NT2/D1 (cell line): ENCODE results near the gene RNASEH2A.

Experiments
- YY1 ChIP-seq: IDR thresholded peaks from 2 replicates; pipeline ENCODE4 v1.6.1; 2011; ENCODE audit not compliant: insufficient read length, insufficient read depth
- ZNF274 ChIP-seq: IDR thresholded peaks from 2 replicates; pipeline ENCODE4 v1.6.1; 2011; ENCODE audit warnings: mild to moderate bottlenecking, low read depth, low read length

GRCh38 chr19:12794971-12795381 is 11.4 kb upstream of the RNASEH2A start:
- TF ChIP-seq ZNF274: no peak
- TF ChIP-seq YY1: no peak
